AG08395 (cell line): Measurements from ENCODE around the gene SYCE3.

Experiments used
- DNase-seq: peaks from one replicate; pipeline ENCODE4 v3.0.0; 2012; ENCODE audit warnings: mixed read lengths, low spot score

The SYCE3 gene

GRCh38 chr22:50576070-50576469 is 13.4 kb upstream of the SYCE3 start:
- peak; percentile 37 for DNase-seq

GRCh38 chr22:50575426-50575941 is 12.8 kb upstream of the SYCE3 start:
- no peak for DNase-seq

- DNase-seq = no peak
Measured at GRCh38 chr22:50574383-50574755, 11.7 kb upstream of the SYCE3 start.

GRCh38 chr22:50573491-50574382 is 11.0 kb upstream of the SYCE3 start:
- DNase-seq = no peak

- no peak for DNase-seq
Measured at GRCh38 chr22:50572965-50573364, 10.2 kb upstream of the SYCE3 start.

- no peak for DNase-seq
Measured at GRCh38 chr22:50571264-50572175, 8.8 kb upstream of the SYCE3 start.

- no peak for DNase-seq
Measured at GRCh38 chr22:50570861-50571260, 8.1 kb upstream of the SYCE3 start.

- no peak for DNase-seq
Measured at GRCh38 chr22:50569896-50570535, 7.3 kb upstream of the SYCE3 start.

- DNase-seq = no peak
Measured at GRCh38 chr22:50569041-50569459, 6.3 kb upstream of the SYCE3 start.

GRCh38 chr22:50568626-50569025 is 5.9 kb upstream of the SYCE3 start:
- no peak for DNase-seq

GRCh38 chr22:50567721-50568252 is 5.1 kb upstream of the SYCE3 start:
- no peak for DNase-seq

- DNase-seq = no peak
Measured at GRCh38 chr22:50564289-50564688, 1.6 kb upstream of the SYCE3 start.

- no peak for DNase-seq
Measured at GRCh38 chr22:50563413-50564160, 868 bp upstream of the SYCE3 start.

GRCh38 chr22:50561401-50562358 is 1.0 kb downstream of the SYCE3 start:
- DNase-seq = no peak

GRCh38 chr22:50560034-50560433 is 2.7 kb downstream of the SYCE3 start:
- no peak for DNase-seq

- no peak for DNase-seq
Measured at GRCh38 chr22:50556703-50557102, 6.0 kb downstream of the SYCE3 start.

- DNase-seq = no peak
Measured at GRCh38 chr22:50553310-50553709, 9.4 kb downstream of the SYCE3 start.

- DNase-seq = no peak
Measured at GRCh38 chr22:50551160-50551752, 11.5 kb downstream of the SYCE3 start.

GRCh38 chr22:50550395-50550794 is 12.3 kb downstream of the SYCE3 start:
- no peak for DNase-seq
